Testis (tissue), 3 donors: ENCODE measurements around the gene SMG5. TPM values are rescaled to one million over a fixed set of nuclear protein-coding genes. Genes with fewer than 3 reads are reported as not detected.

Experiments used
- DNase-seq: peaks from one replicate; pipeline ENCODE4 v3.0.0-alpha.2; 2019
- H3K27ac ChIP-seq, 2 donors: fragments of 200-600 bp; sonication (generic); one replicate each; pipeline ENCODE4 v1.5.1; 2019
- H3K27me3 ChIP-seq: fragments of 200-600 bp; sonication (generic); one replicate; pipeline ENCODE4 v1.5.1; 2019
- H3K36me3 ChIP-seq: fragments of 200-600 bp; sonication (generic); one replicate; pipeline ENCODE4 v1.5.1; 2017; ENCODE audit warnings: low read depth; ENCODE audit errors: missing control alignments
- H3K4me1 ChIP-seq: fragments of 200-600 bp; sonication (generic); one replicate; pipeline ENCODE4 v1.5.1; 2019
- H3K4me3 ChIP-seq, 2 donors: fragments of 200-600 bp; sonication (generic); one replicate each; pipeline ENCODE4 v1.5.1; 2017 to 2019
- H3K9me3 ChIP-seq: fragments of 200-600 bp; sonication (generic); one replicate; pipeline ENCODE4 v1.5.1; 2017
- CTCF ChIP-seq, 3 experiments: fragments of 450-650 bp in 2 of 3; fragments of 200-600 bp in 1 of 3; sonication (generic) in 1 of 3; IDR thresholded peaks; one replicate each; pipeline ENCODE4 v1.5.1; 2016 to 2019; ENCODE audit warnings: antibody characterized with exemption in 3 of 3, mild to moderate bottlenecking in 2 of 3, moderate library complexity in 1 of 3
- POLR2A ChIP-seq: fragments of 450-650 bp; IDR thresholded peaks from one replicate; pipeline ENCODE4 v1.6.1; 2017; ENCODE audit warnings: antibody characterized with exemption, mild to moderate bottlenecking, moderate library complexity
- WGBS, 2 donors: methylation state at CpG; one replicate each; pipeline ENCODE4 v1.1.5; 2018; 5-methylcytosine and 5-hydroxymethylcytosine counted together
- intact Hi-C: fragments of 100-400 bp; cut with DNase I; formaldehyde crosslinking; loops from one replicate; pipeline ENCODE4 v1.15.1; 2023; ENCODE audit warnings: low total_unique reads
- polyA plus RNA-seq: library from polyadenylated mRNA; stranded (reverse); fragments of 350-450 nt; fragmentation: Illumina TruSeq; extraction: RNeasy Lipid Tissue Mini Kit (QIAGEN cat#74804); gene quantifications from one replicate; pipeline ENCODE4 v1.2.3, GENCODE V29; 2014; ENCODE audit warnings: low read depth, low replicate concordance; ENCODE audit not compliant: insufficient read depth
- total RNA-seq, 2 donors: library from RNA; depleted of rRNA; stranded (reverse); fragments of >200 nt; gene quantifications; one replicate each; pipeline ENCODE4 v1.2.3, GENCODE V29; 2016

Gene SMG5
- total and polyA plus RNA-seq, 3 donors from 2014 or later, result 74.5 to 100 (median 82.5) TPM

GRCh38 chr1:156279837-156280236 is 2.8 kb downstream of the SMG5 start:
- no peaks in the 10 kb centered on the region for H3K36me3 ChIP-seq
- no peaks in the 10 kb centered on the region for H3K27me3 ChIP-seq
- no peak for TF ChIP-seq CTCF (IDR thresholded peaks at IDR 0.05)
- TF ChIP-seq POLR2A, result no peak
- H3K4me3 ChIP-seq, result no peak overlapping the region
- no peak overlapping the region for H3K27ac ChIP-seq
- peaks cover 20% of the 10 kb centered on the region for H3K4me1 ChIP-seq
- H3K9me3 ChIP-seq, result no peaks in the 10 kb centered on the region
- no peak for DNase-seq
- WGBS, 2 donors, result 87 to 92% methylated on average over 3 of the region's 3 CpGs
- intact Hi-C loops, result no loop called here

DNA sequence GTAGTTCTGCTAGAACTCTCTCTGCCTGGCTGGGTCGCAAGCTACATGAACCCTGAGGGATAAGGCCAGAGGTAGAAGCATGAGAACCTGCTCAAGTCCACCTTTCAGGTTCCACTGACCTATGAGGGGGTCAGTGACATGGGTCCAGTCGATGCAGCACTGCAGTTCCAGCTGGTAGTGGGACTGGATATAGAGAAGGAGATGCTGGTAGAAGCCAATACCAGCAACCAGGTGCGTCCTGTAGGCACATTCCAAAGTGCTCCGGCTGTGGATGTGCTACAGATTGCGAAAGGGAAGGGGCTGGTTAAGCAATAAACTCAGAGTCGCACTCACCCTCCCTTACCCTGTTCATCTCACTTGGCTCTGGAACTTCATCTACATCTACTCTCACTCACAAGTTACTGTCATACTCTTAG is 5.7 kb downstream of the SMG5 start:
- Histone ChIP-seq H3K36me3 (no peaks in the 10 kb centered on the region), H3K9me3 (no peaks in the 10 kb centered on the region), H3K4me1 (peaks cover 14% of the 10 kb centered on the region), H3K4me3 (no peak overlapping the region), H3K27ac (no peak overlapping the region), H3K27me3 (no peaks in the 10 kb centered on the region)
- TF ChIP-seq CTCF (IDR thresholded peaks at IDR 0.05) (no peak), POLR2A (no peak)
- intact Hi-C loops, result no loop called here
- WGBS, 2 donors, result 79 to 88% methylated on average over 6 of the region's 6 CpGs
- DNase-seq, result no peak

GRCh38 chr1:156276532-156276931 is 6.1 kb downstream of the SMG5 start:
- Histone ChIP-seq H3K9me3 (no peaks in the 10 kb centered on the region), H3K36me3 (no peaks in the 10 kb centered on the region), H3K27ac (no peak overlapping the region), H3K4me3 (no peak overlapping the region), H3K4me1 (peaks cover 11% of the 10 kb centered on the region), H3K27me3 (no peaks in the 10 kb centered on the region)
- TF ChIP-seq CTCF (IDR thresholded peaks at IDR 0.05), result no peak
- TF ChIP-seq POLR2A, result no peak
- no peak for DNase-seq
- intact Hi-C loops, result no loop called here

DNA sequence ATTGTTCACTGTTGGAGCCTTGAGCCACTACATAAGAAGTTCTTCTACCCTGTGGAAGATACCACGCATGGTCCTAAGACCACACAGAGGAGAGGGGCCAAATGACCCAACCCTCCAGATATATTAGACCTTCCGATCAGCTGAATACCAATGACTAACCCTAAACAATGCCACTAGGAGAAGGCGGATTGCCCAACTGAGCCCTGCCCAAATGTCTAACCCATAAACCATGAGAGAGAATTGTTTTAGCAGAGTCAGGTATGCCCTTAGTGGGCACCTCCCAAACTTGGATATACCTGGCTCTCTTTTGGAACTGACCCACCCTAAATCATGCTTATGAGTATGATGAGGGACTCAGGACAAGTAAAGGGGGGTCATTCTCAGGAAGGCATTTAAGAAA is 12.3 kb downstream of the SMG5 start:
- intact Hi-C loops, result no loop called here
- H3K27ac ChIP-seq, result no peak overlapping the region
- DNase-seq, result no peak
- no peak for TF ChIP-seq POLR2A
- no peak for TF ChIP-seq CTCF (IDR thresholded peaks at IDR 0.05)
- no peak overlapping the region for H3K4me3 ChIP-seq
- WGBS, 2 donors, result 91 to 92% methylated on average over 3 of the region's 3 CpGs
- H3K4me1 ChIP-seq, result peaks cover 5% of the 10 kb centered on the region
- no peaks in the 10 kb centered on the region for H3K9me3 ChIP-seq
- no peaks in the 10 kb centered on the region for H3K27me3 ChIP-seq
- no peaks in the 10 kb centered on the region for H3K36me3 ChIP-seq

GRCh38 chr1:156268336-156268735 is 14.3 kb downstream of the SMG5 start:
- Histone ChIP-seq H3K27me3 (no peaks in the 10 kb centered on the region), H3K4me1 (peaks cover 5% of the 10 kb centered on the region), H3K4me3 (no peak overlapping the region), H3K27ac (peak overlapping the region; percentile 2 to 44), H3K9me3 (no peaks in the 10 kb centered on the region), H3K36me3 (no peaks in the 10 kb centered on the region)
- intact Hi-C loops, result no loop called here
- DNase-seq, result peak; percentile 75
- TF ChIP-seq POLR2A, result no peak
- 61 to 63% methylated on average over 4 of the region's 4 CpGs for WGBS, 2 donors
